Stimulated activated naive CD8-positive, alpha-beta T cell treated with anti-CD3 and anti-CD28 coated beads, Interleukin-15, Interleukin-2, amounts not matched to agents 100 ng/mL and 50 ng/mL, for 24 hours (primary cell): ENCODE data around the gene MINDY2.

Experiments used
- H3K27ac Mint-ChIP-seq: one replicate; pipeline ENCODE4 v1.8.0; 2021; ENCODE audit warnings: mild to moderate bottlenecking, mixed read lengths
- H3K27me3 Mint-ChIP-seq: one replicate; pipeline ENCODE4 v1.8.0; 2021; ENCODE audit warnings: mixed read lengths
- H3K36me3 Mint-ChIP-seq: one replicate; pipeline ENCODE4 v1.8.0; 2021; ENCODE audit warnings: low read depth, mixed read lengths
- H3K4me1 Mint-ChIP-seq: one replicate; pipeline ENCODE4 v1.8.0; 2021; ENCODE audit warnings: low read depth, mixed read lengths
- H3K4me3 Mint-ChIP-seq: one replicate; pipeline ENCODE4 v1.8.0; 2021; ENCODE audit warnings: mild to moderate bottlenecking, mixed read lengths
- H3K9me3 Mint-ChIP-seq: one replicate; pipeline ENCODE4 v1.8.0; 2021; ENCODE audit warnings: mixed read lengths

MINDY2 gene, protein sequence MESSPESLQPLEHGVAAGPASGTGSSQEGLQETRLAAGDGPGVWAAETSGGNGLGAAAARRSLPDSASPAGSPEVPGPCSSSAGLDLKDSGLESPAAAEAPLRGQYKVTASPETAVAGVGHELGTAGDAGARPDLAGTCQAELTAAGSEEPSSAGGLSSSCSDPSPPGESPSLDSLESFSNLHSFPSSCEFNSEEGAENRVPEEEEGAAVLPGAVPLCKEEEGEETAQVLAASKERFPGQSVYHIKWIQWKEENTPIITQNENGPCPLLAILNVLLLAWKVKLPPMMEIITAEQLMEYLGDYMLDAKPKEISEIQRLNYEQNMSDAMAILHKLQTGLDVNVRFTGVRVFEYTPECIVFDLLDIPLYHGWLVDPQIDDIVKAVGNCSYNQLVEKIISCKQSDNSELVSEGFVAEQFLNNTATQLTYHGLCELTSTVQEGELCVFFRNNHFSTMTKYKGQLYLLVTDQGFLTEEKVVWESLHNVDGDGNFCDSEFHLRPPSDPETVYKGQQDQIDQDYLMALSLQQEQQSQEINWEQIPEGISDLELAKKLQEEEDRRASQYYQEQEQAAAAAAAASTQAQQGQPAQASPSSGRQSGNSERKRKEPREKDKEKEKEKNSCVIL

DNA sequence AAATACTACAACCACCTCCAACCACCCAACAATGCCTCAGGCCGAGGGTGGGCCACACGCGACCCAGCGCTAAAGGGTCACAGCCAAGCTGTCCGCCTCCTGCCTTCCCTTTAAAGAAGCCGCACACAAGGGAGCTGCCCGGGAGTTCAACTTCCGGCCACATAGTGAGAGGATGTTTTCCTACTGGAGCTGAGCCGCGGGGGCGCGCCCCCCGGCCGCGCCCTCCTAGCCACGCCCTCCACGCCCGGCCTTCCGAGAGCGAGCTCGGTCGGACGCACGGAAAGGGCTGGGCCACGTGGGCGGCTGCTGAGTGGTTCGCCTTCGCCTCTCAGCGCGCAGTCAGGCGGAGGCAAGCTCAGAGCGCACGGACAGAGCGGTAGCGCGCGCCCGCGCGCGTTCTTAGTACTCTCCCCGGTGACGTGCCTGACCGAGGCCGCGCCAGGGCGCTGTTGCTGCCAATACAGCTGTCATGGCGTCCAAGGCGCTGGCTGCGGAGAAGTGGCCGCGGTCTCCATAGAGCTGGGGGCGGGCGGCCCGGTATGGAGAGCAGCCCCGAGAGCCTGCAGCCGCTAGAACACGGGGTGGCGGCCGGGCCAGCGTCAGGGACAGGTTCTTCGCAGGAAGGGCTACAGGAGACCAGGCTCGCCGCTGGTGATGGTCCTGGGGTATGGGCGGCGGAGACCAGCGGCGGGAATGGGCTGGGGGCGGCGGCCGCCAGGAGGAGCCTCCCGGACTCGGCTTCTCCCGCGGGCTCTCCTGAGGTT lies at the start of gene MINDY2:
Gene MINDY2 (plus strand): TSS at position 446 of the 764 bp plus-strand sequence. CDS start 94 bp downstream, at position 540.
- Mint-ChIP-seq H3K27me3 (no peaks in the 10 kb centered on the region), H3K4me1 (peaks cover 9% of the 10 kb centered on the region), H3K9me3 (peaks cover 5% of the 10 kb centered on the region), H3K36me3 (no peaks in the 10 kb centered on the region), H3K4me3 (peak within 1 kb of the TSS; percentile 7), H3K27ac (peak within 1 kb of the TSS; percentile 91)

- no peaks in the 10 kb centered on the region for H3K27me3 Mint-ChIP-seq
- no peak overlapping the region for H3K4me3 Mint-ChIP-seq
- H3K27ac Mint-ChIP-seq: peak overlapping the region; percentile 53
- peaks cover 12% of the 10 kb centered on the region for H3K36me3 Mint-ChIP-seq
- H3K9me3 Mint-ChIP-seq: no peaks in the 10 kb centered on the region
- H3K4me1 Mint-ChIP-seq: peaks cover 65% of the 10 kb centered on the region
These were observed 46.6 kb upstream of the MINDY2 start for GRCh38 chr15:58724466-58724865.

DNA sequence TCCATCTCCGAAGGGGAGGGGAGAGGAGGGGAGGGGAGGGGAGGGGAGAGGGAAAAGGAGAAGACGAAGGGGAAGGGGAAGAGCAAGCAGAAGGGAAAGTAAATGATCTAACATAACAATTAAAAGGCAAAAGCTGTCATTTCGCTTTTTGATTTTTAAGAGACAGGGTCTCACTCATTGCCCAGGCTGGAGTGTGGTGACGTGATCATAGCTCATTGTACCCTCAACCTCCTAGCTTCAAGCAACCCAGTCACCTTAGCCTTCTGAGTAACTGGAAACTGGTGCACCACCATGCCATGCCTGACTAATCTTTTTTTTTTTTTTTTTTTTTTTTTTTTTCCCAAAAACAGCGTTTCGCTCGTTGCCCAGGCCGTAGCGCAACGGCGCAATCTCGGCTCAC lies 44.2 kb upstream of the MINDY2 start:
- Mint-ChIP-seq H3K4me3 (no peak overlapping the region), H3K36me3 (peaks cover 9% of the 10 kb centered on the region), H3K27ac (no peak overlapping the region), H3K9me3 (no peaks in the 10 kb centered on the region), H3K4me1 (peaks cover 64% of the 10 kb centered on the region), H3K27me3 (no peaks in the 10 kb centered on the region)

GRCh38 chr15:58731756-58732535 lies 39.2 kb upstream of the MINDY2 start:
- H3K27me3 Mint-ChIP-seq: no peaks in the 10 kb centered on the region
- H3K27ac Mint-ChIP-seq: no peak overlapping the region
- peaks cover 73% of the 10 kb centered on the region for H3K4me1 Mint-ChIP-seq
- no peak overlapping the region for H3K4me3 Mint-ChIP-seq
- peaks cover 15% of the 10 kb centered on the region for H3K36me3 Mint-ChIP-seq
- H3K9me3 Mint-ChIP-seq: no peaks in the 10 kb centered on the region

DNA sequence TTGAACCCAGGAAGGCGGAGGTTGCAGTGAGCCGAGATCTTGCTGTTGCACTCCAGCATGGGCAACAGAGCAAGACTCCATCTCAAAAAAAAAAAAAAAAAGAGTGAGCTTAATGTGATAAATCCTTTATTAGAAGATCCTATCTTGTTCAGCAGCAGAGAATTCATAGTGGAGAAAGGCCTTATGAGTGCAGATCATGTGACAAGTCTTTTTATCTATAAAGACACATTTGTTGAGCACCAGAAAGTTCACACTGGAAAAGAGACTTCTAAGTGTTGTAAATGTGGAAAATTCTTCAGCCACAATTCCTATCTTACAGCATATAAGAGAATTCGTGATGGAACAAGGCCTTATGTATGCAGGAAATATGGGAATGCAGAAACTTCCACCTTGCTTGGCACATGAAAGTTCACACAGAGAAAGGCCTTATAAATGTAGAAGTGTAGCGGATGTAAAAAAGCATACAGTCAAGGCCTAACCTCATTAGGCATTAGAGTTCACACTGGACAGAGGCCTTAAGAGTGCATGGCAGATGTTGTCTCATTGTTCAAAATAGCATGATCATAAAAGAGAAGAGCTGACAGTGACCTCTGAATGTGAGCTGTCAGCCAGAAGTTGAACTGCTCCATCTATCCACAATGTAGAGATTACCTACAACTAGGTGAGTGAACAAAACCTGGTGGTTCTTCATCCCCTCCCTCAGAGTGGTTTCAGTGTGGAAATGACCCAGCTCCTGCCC lies 38.3 kb upstream of the MINDY2 start:
- no peak overlapping the region for H3K4me3 Mint-ChIP-seq
- H3K27ac Mint-ChIP-seq: peak overlapping the region; percentile 59
- peaks cover 75% of the 10 kb centered on the region for H3K4me1 Mint-ChIP-seq
- no peaks in the 10 kb centered on the region for H3K27me3 Mint-ChIP-seq
- peaks cover 15% of the 10 kb centered on the region for H3K36me3 Mint-ChIP-seq
- H3K9me3 Mint-ChIP-seq: no peaks in the 10 kb centered on the region

DNA sequence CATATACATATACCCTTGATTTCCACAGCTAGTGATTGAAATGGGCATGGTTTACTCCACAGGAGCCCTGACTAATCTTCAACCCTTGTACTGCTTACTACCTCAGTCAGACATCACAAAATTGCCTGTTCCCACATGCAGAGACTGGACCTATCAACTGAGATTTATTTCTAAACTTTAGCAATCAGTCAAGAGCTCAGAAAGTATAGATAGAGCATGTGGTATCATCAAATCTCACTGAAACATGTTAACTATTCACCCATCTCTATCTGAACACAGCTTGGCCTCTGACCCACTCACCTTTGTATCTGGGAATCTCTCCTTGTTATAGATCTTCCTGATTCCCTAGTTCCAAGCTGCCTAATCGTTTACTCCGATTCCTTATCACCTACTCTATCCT lies 36.2 kb upstream of the MINDY2 start:
- Mint-ChIP-seq H3K36me3 (peaks cover 15% of the 10 kb centered on the region), H3K27ac (no peak overlapping the region), H3K4me1 (peaks cover 81% of the 10 kb centered on the region), H3K27me3 (no peaks in the 10 kb centered on the region), H3K4me3 (no peak overlapping the region), H3K9me3 (no peaks in the 10 kb centered on the region)

DNA sequence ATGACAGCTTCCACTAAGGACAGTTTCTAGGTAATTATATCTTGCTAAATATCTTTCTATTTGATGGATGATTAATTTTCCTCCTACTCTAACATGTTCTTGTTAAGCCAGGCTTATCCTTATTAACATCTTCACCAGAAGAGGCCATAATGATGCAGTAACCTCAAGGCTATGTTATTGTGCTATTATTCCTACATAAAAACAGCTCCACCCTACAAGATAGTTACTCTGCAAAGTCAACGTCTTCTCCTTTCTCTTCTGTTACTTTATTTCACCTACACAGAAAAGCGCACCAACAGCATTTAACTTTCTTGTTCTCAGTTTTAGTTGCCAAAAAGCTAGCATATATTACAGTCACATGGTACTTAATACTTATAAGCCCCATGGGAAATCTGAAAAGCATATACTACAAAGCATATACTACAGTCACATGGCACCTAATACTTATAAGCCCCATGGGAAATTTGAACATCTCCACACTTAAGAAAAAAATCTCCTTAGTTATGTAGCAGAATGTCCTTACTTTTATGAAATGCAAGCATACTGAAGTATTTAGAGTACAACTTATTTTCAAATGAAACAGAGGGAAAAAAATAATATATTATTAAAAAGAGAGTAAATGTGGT lies 35.0 kb upstream of the MINDY2 start:
- Mint-ChIP-seq H3K36me3 (peaks cover 6% of the 10 kb centered on the region), H3K4me3 (no peak overlapping the region), H3K9me3 (no peaks in the 10 kb centered on the region), H3K4me1 (peaks cover 76% of the 10 kb centered on the region), H3K27me3 (no peaks in the 10 kb centered on the region), H3K27ac (no peak overlapping the region)

DNA sequence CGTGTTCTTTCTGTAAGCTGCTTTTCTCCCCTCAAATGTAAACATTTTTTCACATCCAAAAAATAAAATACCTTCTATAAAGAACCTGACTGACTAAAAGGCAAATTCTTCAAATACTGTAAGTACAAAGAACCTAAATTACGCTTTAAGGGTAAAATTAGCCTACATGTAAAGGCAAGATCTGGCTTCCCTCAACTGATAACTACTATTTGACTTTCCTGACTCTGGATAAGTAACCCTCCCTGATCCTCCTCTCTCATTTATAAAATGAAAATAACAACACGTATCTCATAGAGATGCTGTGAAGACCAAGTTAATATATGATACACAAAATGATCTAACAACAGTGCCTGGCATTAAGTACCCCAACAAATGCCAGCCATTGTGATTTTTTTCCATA lies 33.8 kb upstream of the MINDY2 start:
- H3K27me3 Mint-ChIP-seq: no peaks in the 10 kb centered on the region
- H3K4me1 Mint-ChIP-seq: peaks cover 78% of the 10 kb centered on the region
- H3K36me3 Mint-ChIP-seq: peaks cover 6% of the 10 kb centered on the region
- no peaks in the 10 kb centered on the region for H3K9me3 Mint-ChIP-seq
- H3K4me3 Mint-ChIP-seq: no peak overlapping the region
- no peak overlapping the region for H3K27ac Mint-ChIP-seq

- Mint-ChIP-seq H3K9me3 (no peaks in the 10 kb centered on the region), H3K36me3 (no peaks in the 10 kb centered on the region), H3K4me1 (peaks cover 78% of the 10 kb centered on the region), H3K27me3 (no peaks in the 10 kb centered on the region), H3K4me3 (peak overlapping the region; percentile 24), H3K27ac (peak overlapping the region; percentile 65)
These were observed 32.9 kb upstream of the MINDY2 start for GRCh38 chr15:58738046-58738707.

- H3K27me3 Mint-ChIP-seq: no peaks in the 10 kb centered on the region
- H3K9me3 Mint-ChIP-seq: no peaks in the 10 kb centered on the region
- H3K36me3 Mint-ChIP-seq: peaks cover 8% of the 10 kb centered on the region
- no peak overlapping the region for H3K27ac Mint-ChIP-seq
- H3K4me3 Mint-ChIP-seq: no peak overlapping the region
- H3K4me1 Mint-ChIP-seq: peaks cover 81% of the 10 kb centered on the region
These were observed 30.7 kb upstream of the MINDY2 start for GRCh38 chr15:58740436-58740835.

- no peaks in the 10 kb centered on the region for H3K9me3 Mint-ChIP-seq
- H3K4me3 Mint-ChIP-seq: no peak overlapping the region
- H3K36me3 Mint-ChIP-seq: peaks cover 9% of the 10 kb centered on the region
- H3K27me3 Mint-ChIP-seq: no peaks in the 10 kb centered on the region
- H3K27ac Mint-ChIP-seq: no peak overlapping the region
- H3K4me1 Mint-ChIP-seq: peaks cover 84% of the 10 kb centered on the region
These were observed 30.1 kb upstream of the MINDY2 start for GRCh38 chr15:58741032-58741431.

- Mint-ChIP-seq H3K36me3 (peaks cover 9% of the 10 kb centered on the region), H3K4me1 (peaks cover 83% of the 10 kb centered on the region), H3K27ac (peak overlapping the region; percentile 18), H3K9me3 (no peaks in the 10 kb centered on the region), H3K4me3 (no peak overlapping the region), H3K27me3 (no peaks in the 10 kb centered on the region)
These were observed 28.9 kb upstream of the MINDY2 start for GRCh38 chr15:58742022-58742813.
